ENCODE data around the gene ANKRD49.

GRCh38 chr11:94521684-94522083 lies 27.9 kb downstream of the ANKRD49 start:
- TF ChIP-seq CTCF (IDR thresholded peaks at IDR 0.05) (peak; percentile 44), EZH2 (IDR thresholded peaks at IDR 0.05) (no peak), EZH2phosphoT487 (IDR thresholded peaks at IDR 0.05) (no peak)
